Metanephros (tissue), 2 donors: Measurements from ENCODE around the gene PLPPR1. TPM values are rescaled to one million over a fixed set of nuclear protein-coding genes. Genes with fewer than 3 reads are reported as not detected.

ENCODE experiments used
- small RNA-seq: library from RNA; depleted of rRNA; stranded (forward); fragments of <200 nt; gene quantifications from one replicate; pipeline ENCODE3, GENCODE V24; 2014; ENCODE audit warnings: low replicate concordance
- total RNA-seq: library from RNA; depleted of rRNA; stranded (reverse); fragments of >200 nt; gene quantifications from one replicate; pipeline ENCODE4 v1.2.3, GENCODE V29; 2014

Gene PLPPR1
- 24.8 TPM for total RNA-seq

DNA sequence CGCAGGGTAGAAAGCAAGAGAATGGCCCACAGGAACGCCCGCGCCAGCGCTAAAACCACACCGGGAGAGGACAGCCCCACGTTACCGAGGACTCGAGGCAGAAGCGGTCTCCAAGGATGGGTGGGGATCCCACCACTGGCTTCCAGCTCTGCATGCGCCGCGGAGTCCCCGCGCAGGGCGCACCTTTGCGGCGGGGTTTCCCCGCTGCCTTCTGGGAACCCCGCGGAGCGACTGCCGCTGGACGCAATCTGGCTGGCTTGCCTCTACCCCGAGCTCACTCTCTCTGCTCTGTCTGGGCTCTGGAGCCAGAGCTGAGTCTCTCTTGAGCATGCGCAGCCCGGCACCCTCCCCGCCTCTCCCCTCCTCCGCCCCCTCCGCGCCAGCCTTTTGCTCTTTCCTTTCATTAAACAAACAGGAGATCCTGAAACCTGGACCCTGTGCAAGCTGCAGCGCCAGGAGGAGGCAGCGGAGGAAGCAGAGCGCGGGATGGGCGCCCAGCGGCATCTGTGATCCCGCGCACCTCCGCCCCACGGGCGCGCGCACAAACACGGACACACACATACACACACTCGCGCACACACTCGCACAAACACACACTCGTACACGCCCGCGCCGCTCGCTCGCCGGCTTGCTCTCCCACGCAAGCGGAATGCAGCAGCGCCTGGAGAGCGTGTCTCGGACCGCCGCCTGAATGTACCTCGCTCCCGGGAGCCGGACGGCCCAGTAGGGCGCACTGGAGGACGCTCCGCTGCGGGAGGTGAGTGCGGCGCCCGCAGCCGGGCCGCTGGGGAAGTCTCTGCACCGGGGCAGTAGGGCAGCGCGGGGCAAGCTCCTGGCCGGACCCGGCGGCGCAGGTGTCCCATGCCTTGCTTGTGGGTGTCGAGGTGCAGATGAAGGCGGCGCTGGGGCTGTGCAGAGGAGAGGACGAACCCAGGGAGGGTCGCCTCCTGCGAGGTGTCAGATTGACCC is at the start of gene PLPPR1:
PLPPR1 (plus strand) TSS at position 382 of the 969 bp plus-strand sequence.

Small RNA genes within 50 kb of the gene (small RNA-seq; reads per million reads assigned to genes)
- gene RF00322: not detected
